Activated naive CD8-positive, alpha-beta T cell (primary cell): Measurements from ENCODE around the gene TBC1D14.

ENCODE experiments used
- H3K27ac Mint-ChIP-seq: one replicate; pipeline ENCODE4 v1.8.0; 2021; ENCODE audit warnings: mixed read lengths
- H3K27me3 Mint-ChIP-seq: one replicate; pipeline ENCODE4 v1.8.0; 2021; ENCODE audit warnings: mixed read lengths
- H3K36me3 Mint-ChIP-seq: one replicate; pipeline ENCODE4 v1.8.0; 2021; ENCODE audit warnings: mixed read lengths
- H3K4me1 Mint-ChIP-seq: one replicate; pipeline ENCODE4 v1.8.0; 2021; ENCODE audit warnings: low read depth, mixed read lengths
- H3K4me3 Mint-ChIP-seq: one replicate; pipeline ENCODE4 v1.8.0; 2021; ENCODE audit warnings: mild to moderate bottlenecking, mixed read lengths
- H3K9me3 Mint-ChIP-seq: one replicate; pipeline ENCODE4 v1.8.0; 2021; ENCODE audit warnings: low read depth, mixed read lengths

TBC1D14 gene

DNA sequence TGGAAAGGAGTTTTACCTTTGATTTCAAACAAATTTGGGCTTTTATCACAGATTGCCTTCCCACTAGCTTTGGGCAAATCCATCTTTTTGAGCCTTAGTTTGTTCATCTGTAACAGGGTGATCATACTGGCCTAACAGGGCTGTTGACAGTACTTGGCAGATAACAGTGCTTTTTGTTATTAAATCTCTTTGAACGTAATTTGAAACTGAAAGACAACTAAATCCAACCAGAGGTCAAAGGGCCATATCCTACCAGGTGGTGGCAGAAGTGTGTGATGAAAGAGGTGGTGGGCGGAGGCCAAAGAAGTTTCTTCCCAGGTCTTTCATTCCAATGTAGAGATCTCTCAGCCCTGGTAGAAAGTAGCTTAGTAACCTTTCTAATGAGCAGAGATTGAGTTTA, 98.3 kb downstream of the TBC1D14 start:
- Mint-ChIP-seq H3K9me3 (no peaks in the 10 kb centered on the region), H3K4me1 (no peaks in the 10 kb centered on the region), H3K27ac (no peak overlapping the region), H3K36me3 (peaks cover 3% of the 10 kb centered on the region), H3K27me3 (no peaks in the 10 kb centered on the region), H3K4me3 (no peak overlapping the region)

DNA sequence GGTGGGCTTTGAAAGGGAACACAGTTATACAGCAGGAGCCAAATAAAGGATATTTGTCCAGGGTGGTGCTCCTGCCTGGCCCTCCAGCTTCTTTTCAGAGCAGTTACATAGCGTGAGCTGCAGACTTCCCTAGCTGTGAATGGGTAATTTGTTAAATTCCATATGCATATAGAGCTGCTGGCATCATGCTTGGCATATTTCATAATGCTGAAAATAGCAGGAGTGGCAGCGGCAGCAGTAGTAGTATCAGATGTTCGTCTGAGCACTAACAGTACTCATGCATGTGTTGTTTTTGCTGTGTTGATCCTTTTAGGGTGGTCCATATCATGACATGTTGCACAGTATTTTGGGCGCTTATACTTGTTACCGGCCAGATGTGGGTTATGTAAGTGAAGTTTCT, 99.9 kb downstream of the TBC1D14 start:
- H3K36me3 Mint-ChIP-seq, result peaks cover 5% of the 10 kb centered on the region
- H3K27me3 Mint-ChIP-seq, result no peaks in the 10 kb centered on the region
- H3K4me3 Mint-ChIP-seq, result no peak overlapping the region
- H3K27ac Mint-ChIP-seq, result no peak overlapping the region
- H3K9me3 Mint-ChIP-seq, result no peaks in the 10 kb centered on the region
- no peaks in the 10 kb centered on the region for H3K4me1 Mint-ChIP-seq

DNA sequence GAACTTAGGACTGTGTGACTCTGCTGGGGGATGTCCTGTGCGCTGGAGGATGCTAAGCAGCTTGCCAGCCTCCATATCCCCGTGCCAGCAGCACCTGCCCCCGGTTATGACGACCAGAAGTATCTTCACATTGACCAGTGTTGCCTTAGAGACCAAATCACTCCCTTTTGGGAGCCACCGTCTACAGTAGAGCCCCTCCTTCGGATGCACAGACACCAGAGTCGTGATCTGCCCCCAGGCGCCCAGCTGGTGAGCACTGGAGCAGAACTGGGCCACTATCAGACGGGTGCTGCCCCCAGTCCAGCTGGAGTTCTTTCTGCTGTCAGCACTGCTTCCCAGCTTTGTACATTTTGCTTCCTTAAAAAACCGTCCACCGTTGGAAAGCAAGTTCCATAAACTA, 103.5 kb downstream of the TBC1D14 start:
- Mint-ChIP-seq H3K27me3 (no peaks in the 10 kb centered on the region), H3K9me3 (no peaks in the 10 kb centered on the region), H3K4me1 (no peaks in the 10 kb centered on the region), H3K27ac (no peak overlapping the region), H3K36me3 (peaks cover 6% of the 10 kb centered on the region), H3K4me3 (no peak overlapping the region)

DNA sequence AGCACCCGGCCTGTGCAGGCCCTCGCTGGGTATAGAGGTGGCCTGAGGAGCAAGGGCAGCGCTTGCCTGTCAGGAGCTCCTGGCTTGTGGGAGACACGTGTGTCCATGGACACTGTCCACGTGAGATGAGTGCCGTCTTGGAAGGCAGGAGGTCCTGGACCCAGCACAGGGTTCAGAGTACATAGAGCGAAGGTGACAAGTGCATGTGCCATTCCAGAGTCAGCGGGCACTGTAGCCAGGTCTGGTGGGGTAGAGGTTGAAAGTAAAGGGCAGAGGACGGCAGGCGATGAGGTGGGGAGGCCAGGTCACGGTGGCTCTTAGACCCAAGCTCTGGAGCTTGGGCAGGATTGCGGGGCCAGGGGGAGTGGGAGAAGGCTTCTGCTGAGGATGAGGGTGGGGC, 105.2 kb downstream of the TBC1D14 start:
- peaks cover 6% of the 10 kb centered on the region for H3K36me3 Mint-ChIP-seq
- no peaks in the 10 kb centered on the region for H3K9me3 Mint-ChIP-seq

DNA sequence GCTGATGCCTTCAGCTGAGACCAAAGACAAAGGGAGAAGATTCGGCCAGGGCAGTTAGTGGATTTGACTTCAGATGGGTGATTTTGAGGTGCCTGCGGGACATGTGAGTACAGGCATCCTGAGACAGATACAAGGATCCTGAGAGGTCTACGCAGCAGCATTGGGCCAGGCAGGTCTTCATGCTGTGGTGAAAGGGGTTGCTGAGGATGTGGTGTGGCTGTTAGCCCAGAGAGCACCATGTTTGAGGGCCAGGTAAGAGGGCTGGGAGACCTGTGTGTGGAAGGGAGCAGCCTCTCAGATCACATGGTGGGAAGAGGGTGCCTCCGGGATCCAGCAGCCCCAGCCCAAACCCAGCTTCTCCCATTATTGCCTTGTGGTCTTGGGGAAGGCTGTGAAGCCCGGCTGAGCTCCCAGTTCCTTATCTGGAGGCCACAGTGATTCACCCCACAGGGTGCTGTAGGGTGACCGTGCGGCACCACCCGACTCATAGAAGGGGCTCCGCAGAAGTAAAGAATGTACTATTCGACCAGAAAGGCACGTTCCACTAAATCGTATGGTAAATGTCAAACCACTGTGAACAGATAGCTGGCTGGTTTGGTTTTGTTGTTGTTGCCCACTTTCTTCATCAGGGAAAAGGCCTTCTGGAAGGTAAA, 105.9 kb downstream of the TBC1D14 start:
- Mint-ChIP-seq H3K4me3 (no peak overlapping the region), H3K4me1 (no peaks in the 10 kb centered on the region), H3K9me3 (no peaks in the 10 kb centered on the region), H3K36me3 (peaks cover 6% of the 10 kb centered on the region), H3K27ac (no peak overlapping the region), H3K27me3 (no peaks in the 10 kb centered on the region)

More for the DNA sequence above, 105.2 kb downstream of the TBC1D14 start:
- Mint-ChIP-seq H3K4me1 (no peaks in the 10 kb centered on the region), H3K4me3 (no peak overlapping the region), H3K27ac (no peak overlapping the region), H3K27me3 (no peaks in the 10 kb centered on the region)

DNA sequence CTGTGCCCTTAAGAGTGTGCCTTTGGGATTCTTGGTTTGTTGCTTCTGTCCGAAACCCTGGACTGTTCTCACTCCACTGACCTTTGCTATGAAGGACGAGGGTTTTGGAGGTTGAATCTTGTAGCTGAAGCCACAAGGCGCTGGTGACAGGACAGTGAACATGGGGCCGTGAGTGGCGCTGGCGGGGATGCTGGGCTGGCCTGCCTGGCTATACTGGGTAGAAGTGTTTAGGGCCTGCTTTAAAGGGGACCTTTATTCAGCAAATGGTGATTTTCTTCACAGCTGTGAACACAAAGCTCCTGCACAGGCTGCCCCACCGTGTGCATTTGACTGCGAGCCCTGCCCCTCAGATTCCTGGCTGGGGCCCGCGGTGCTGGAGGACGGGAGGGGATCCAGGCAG, 106.5 kb downstream of the TBC1D14 start:
- no peaks in the 10 kb centered on the region for H3K9me3 Mint-ChIP-seq
- H3K27ac Mint-ChIP-seq, result no peak overlapping the region
- no peaks in the 10 kb centered on the region for H3K4me1 Mint-ChIP-seq
- H3K27me3 Mint-ChIP-seq, result no peaks in the 10 kb centered on the region
- H3K36me3 Mint-ChIP-seq, result peaks cover 6% of the 10 kb centered on the region
- no peak overlapping the region for H3K4me3 Mint-ChIP-seq

DNA sequence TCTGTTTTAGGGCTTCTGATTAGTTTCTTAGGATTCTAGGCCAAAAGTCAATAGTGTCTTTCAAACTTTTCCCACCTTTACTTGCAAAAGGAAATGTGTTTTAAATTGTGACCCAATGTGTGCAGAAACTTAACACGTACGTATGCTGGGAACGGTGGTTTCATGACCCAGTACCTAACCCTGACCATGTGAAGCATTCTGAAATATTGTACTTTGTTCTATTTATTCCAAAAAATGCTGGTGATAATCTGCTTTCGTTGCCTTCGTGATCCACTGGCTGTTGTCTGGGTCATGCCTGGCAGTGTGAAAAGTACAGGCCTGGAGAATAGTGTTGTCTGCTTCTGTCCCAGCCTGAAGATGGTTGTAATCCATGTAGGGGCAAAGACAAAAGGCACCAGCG, 106.9 kb downstream of the TBC1D14 start:
- Mint-ChIP-seq H3K4me3 (no peak overlapping the region), H3K27ac (no peak overlapping the region), H3K27me3 (no peaks in the 10 kb centered on the region), H3K9me3 (no peaks in the 10 kb centered on the region), H3K36me3 (peaks cover 6% of the 10 kb centered on the region), H3K4me1 (no peaks in the 10 kb centered on the region)

DNA sequence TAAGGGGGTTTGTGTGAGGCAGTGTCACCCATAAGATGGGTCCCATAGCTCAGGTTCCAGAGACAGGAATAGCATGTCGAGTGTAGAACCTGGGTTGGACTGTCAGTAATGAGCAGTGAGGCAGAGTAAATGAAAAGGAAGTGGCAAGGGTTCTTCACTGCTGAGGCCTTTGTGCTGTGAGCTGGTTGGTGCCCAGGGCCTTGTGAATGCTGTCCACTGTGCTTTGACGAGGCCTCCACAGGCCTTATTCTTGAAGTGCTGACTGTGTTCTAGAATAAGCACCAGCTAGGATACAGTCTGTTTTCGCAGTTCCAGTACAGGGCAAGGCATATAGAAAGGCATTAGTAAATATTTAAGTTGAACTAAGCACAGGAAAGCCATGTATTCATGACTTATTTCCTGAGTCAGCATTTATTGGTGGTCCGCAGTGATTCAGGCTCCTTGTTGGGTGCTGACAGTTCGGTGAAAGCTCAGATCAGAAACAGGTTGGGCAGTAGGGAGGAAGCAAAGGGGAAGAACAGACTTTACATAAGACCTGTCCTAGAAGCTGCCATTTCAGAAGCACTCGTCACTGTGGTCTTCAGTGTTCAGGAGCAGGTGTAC, 107.9 kb downstream of the TBC1D14 start:
- no peak overlapping the region for H3K4me3 Mint-ChIP-seq
- H3K36me3 Mint-ChIP-seq, result peaks cover 6% of the 10 kb centered on the region
- H3K27me3 Mint-ChIP-seq, result no peaks in the 10 kb centered on the region
- no peak overlapping the region for H3K27ac Mint-ChIP-seq
- no peaks in the 10 kb centered on the region for H3K4me1 Mint-ChIP-seq
- no peaks in the 10 kb centered on the region for H3K9me3 Mint-ChIP-seq

DNA sequence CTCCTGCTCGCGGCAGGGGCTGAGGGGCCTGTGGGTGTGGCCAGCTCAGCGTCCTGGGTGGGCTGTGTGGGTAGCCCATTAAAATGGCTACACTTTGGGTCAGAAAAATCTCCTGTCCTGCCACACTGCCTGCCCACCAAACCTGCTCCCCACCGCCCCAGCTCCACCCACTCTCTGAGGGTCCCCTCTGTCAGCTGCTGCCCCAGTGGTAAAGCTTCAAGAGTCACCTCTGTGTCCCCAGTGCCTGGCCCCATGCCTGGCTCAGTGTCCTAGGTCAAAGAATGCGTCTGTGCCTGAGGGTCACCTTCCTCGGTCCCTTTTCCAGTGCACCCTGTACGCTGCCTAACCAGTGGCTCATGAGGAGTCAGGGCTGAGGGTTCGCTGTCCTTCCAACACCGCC, 108.7 kb downstream of the TBC1D14 start:
- H3K36me3 Mint-ChIP-seq, result peaks cover 4% of the 10 kb centered on the region
- no peak overlapping the region for H3K27ac Mint-ChIP-seq
- H3K4me1 Mint-ChIP-seq, result no peaks in the 10 kb centered on the region
- no peaks in the 10 kb centered on the region for H3K9me3 Mint-ChIP-seq
- no peak overlapping the region for H3K4me3 Mint-ChIP-seq
- H3K27me3 Mint-ChIP-seq, result no peaks in the 10 kb centered on the region

DNA sequence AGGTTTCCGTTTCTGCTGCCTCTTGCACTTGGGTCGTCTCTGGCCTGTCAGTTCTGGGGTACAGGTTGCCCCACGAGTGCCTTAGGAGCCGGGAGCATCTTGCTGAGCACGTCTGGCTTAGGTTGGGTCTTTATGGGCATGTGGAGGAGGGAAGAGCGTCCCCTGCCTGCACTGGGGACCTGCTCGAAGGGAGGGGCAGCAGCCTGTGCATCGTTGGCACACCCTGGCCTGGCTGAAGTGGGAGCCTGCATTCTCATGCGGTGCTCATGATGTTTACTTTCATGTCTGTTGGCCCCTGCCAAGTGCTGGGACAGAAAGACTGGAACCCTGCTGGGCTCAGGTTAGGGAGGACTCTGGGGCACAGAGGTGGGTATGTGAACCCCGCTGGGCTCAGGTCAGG, 109.7 kb downstream of the TBC1D14 start:
- Mint-ChIP-seq H3K9me3 (no peaks in the 10 kb centered on the region), H3K4me3 (no peak overlapping the region), H3K36me3 (peaks cover 4% of the 10 kb centered on the region), H3K27ac (no peak overlapping the region), H3K27me3 (no peaks in the 10 kb centered on the region), H3K4me1 (no peaks in the 10 kb centered on the region)

DNA sequence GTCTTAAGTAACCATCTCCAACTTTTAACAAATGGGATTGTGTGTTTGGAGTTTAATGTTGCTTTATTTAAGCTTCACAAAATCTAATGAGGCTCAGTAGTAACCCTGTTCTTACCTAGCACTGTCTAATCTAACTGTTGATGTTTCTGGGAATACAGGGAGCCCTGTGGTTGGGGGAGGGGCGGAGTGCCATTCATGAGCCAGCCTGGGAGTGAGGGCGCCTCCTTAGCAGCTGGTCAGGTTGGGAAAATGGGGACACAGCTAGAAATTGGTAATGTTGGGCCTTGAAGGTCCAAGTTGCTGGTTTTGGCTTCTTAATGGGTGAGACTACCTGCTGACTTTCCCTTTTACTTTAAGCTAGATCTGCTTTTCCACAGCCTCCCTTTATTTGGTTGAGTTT, 110.7 kb downstream of the TBC1D14 start:
- H3K4me3 Mint-ChIP-seq, result no peak overlapping the region
- H3K27ac Mint-ChIP-seq, result no peak overlapping the region
- no peaks in the 10 kb centered on the region for H3K9me3 Mint-ChIP-seq
- H3K4me1 Mint-ChIP-seq, result no peaks in the 10 kb centered on the region
- H3K36me3 Mint-ChIP-seq, result peaks cover 1% of the 10 kb centered on the region
- H3K27me3 Mint-ChIP-seq, result no peaks in the 10 kb centered on the region

DNA sequence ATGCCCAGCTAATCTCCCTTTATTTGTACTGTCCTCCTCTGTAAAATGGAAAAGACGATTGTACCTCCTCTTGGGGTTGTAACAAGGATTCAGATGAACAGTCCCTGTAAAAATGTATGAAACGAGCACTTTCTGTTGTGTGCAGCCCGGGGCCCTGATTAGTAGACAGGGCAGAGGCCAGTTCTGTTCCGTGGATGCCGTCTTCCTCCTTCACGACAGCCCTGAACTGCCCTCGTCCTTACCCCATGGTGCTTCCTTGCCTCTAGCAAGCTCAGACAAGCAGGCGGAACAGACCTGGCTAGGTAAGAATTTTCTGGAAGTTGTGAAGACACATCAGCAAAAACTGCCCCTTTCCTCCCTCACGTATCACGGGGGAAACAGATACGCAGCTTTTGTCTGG, 111.2 kb downstream of the TBC1D14 start:
- Mint-ChIP-seq H3K27me3 (no peaks in the 10 kb centered on the region), H3K9me3 (no peaks in the 10 kb centered on the region), H3K36me3 (no peaks in the 10 kb centered on the region), H3K4me3 (no peak overlapping the region), H3K4me1 (no peaks in the 10 kb centered on the region), H3K27ac (no peak overlapping the region)

DNA sequence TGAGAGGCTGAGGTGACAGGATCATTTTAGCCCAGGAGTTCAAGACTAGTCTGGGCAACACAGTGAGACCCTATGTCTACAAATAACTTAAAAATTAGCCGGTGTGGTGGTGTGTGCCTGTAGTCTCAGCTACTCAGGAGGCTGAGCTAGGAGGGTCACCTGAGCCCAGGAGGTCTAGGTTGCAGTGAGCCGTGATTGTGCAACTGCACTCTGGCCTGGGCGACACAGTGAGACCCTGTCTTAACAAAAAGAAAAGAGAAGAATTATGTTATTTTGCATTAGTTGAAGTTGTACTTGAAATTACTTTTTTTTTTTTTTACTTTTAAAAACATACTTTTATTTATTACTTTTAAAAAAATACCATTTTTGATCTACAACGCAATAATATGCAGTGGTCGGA, 111.7 kb downstream of the TBC1D14 start:
- H3K36me3 Mint-ChIP-seq, result peaks cover 3% of the 10 kb centered on the region
- no peaks in the 10 kb centered on the region for H3K27me3 Mint-ChIP-seq
- no peaks in the 10 kb centered on the region for H3K4me1 Mint-ChIP-seq
- no peaks in the 10 kb centered on the region for H3K9me3 Mint-ChIP-seq
- H3K4me3 Mint-ChIP-seq, result no peak overlapping the region
- H3K27ac Mint-ChIP-seq, result no peak overlapping the region

DNA sequence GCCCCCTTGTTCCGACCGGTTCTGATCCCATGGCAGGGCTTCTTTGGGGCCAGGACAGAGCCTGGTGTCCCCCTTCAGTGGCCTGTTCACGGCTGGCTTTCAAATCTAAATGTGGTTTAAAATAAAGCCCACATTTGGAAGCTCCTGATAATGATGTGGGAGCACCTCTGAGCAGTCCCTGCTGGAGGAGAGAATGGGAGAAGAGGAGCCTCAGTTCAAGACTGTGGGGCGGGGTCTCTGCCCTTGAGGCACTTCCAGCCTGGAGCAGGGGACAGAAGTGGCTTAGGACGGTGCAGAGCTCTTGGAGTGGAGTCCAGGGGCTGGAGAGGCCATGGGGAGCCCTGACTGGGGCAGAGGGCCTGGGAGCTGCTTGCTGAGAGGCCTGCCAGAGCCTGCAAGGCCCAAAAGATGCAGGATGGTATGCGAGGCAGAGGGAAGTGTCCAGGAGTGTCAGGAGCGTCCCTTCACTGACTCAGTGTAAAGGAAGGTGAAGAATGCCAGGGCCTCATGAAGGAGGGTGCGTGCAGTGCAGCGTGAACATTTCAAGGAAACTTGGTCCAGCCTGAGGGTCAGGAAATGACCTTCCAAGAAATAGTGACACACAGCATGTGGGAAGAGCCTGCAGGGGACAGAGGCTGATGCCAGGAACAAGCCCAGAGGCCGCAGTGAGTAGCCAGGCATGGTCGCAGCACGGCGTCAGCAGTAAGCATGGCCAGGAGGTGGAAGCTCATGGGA, 112.5 kb downstream of the TBC1D14 start:
- Mint-ChIP-seq H3K4me3 (no peak overlapping the region), H3K27ac (peak overlapping the region; percentile 50), H3K36me3 (peaks cover 3% of the 10 kb centered on the region), H3K27me3 (no peaks in the 10 kb centered on the region), H3K9me3 (no peaks in the 10 kb centered on the region), H3K4me1 (no peaks in the 10 kb centered on the region)

DNA sequence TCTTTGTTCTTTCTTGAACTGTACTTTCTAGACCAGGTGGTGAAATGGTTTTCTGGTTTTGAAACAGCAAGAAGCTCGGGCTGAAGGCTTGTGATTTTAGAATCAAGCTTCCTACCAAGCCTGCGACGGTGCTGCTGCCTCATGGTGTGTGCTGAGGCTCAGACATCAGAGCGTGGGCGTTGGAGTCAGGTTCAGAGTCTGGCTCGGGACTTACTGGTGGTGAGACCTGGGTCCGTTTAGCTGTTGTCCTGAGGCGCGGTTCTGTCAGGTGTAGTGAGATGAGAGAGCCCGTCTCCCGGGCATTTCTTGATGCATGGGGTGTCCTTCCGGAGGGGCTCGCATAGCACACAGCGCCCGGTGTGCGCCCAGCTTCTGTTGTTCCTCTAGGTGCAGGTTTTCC, 113.9 kb downstream of the TBC1D14 start:
- Mint-ChIP-seq H3K4me3 (no peak overlapping the region), H3K9me3 (no peaks in the 10 kb centered on the region), H3K27me3 (no peaks in the 10 kb centered on the region), H3K36me3 (peaks cover 8% of the 10 kb centered on the region), H3K4me1 (peaks cover 3% of the 10 kb centered on the region), H3K27ac (no peak overlapping the region)
